HG03135 (cell line): Measurements from ENCODE around the gene MMP23B.
"Not testable (repeated sequence)": the region's sequence is repeated elsewhere in the genome, so short reads cannot be mapped to it uniquely, and the experiment has no call there.

Experiments used
- ATAC-seq: cut with Tn5 transposase; IDR thresholded peaks from one replicate; pipeline ENCODE4 v1.9.1; 2021; ENCODE audit warnings: mild to moderate bottlenecking, moderate library complexity; ENCODE audit not compliant: unreplicated experiment

The MMP23B gene

GRCh38 chr1:1631782-1632420 is at the start of gene MMP23B:
Gene MMP23B, plus strand, starts transcription at chr1:1632173. Its CDS starts 46 bp downstream, at chr1:1632219.
- no peak for ATAC-seq

- no peak for ATAC-seq
Measured at GRCh38 chr1:1582585-1583346, 49.2 kb upstream of the MMP23B start.

- no peak for ATAC-seq
Measured at GRCh38 chr1:1583347-1584010, 48.5 kb upstream of the MMP23B start.

- no peak for ATAC-seq
Measured at GRCh38 chr1:1591452-1591851, 40.5 kb upstream of the MMP23B start.

GRCh38 chr1:1593834-1594601 is 38.0 kb upstream of the MMP23B start:
- ATAC-seq, result no peak

GRCh38 chr1:1594602-1595260 is 37.2 kb upstream of the MMP23B start:
- no peak for ATAC-seq

- ATAC-seq, result not testable (repeated sequence)
Measured at GRCh38 chr1:1595341-1595740, 36.6 kb upstream of the MMP23B start.

- ATAC-seq, result no peak
Measured at GRCh38 chr1:1596493-1597274, 35.3 kb upstream of the MMP23B start.

GRCh38 chr1:1597275-1597930 is 34.6 kb upstream of the MMP23B start:
- ATAC-seq, result no peak

- ATAC-seq, result no peak
Measured at GRCh38 chr1:1598051-1598719, 33.8 kb upstream of the MMP23B start.

- ATAC-seq, result no peak
Measured at GRCh38 chr1:1598720-1599029, 33.3 kb upstream of the MMP23B start.

GRCh38 chr1:1599030-1599934 is 32.7 kb upstream of the MMP23B start:
- no peak for ATAC-seq

- no peak for ATAC-seq
Measured at GRCh38 chr1:1599935-1600860, 31.8 kb upstream of the MMP23B start, which contains the start of gene FNDC10. Gene FNDC10, minus strand, starts transcription at chr1:1600135. Its CDS starts 120 bp downstream, at chr1:1600015.

GRCh38 chr1:1600861-1601563 is 31.0 kb upstream of the MMP23B start:
- no peak for ATAC-seq

- ATAC-seq, result no peak
Measured at GRCh38 chr1:1601564-1602303, 30.2 kb upstream of the MMP23B start.
